Measurements from ENCODE around the gene RBMS1.

The RBMS1 gene

GRCh38 chr2:160325418-160325817 lies 168.2 kb downstream of the RBMS1 start:
- no peak for FAIRE-seq

GRCh38 chr2:160324917-160325316 lies 168.7 kb downstream of the RBMS1 start:
- FAIRE-seq = no peak

- no peak for FAIRE-seq
Measured at GRCh38 chr2:160324161-160324800, 169.3 kb downstream of the RBMS1 start.

- FAIRE-seq = no peak
Measured at GRCh38 chr2:160322320-160322719, 171.3 kb downstream of the RBMS1 start.

GRCh38 chr2:160321006-160321405 lies 172.6 kb downstream of the RBMS1 start:
- no peak for FAIRE-seq

GRCh38 chr2:160319700-160320099 lies 173.9 kb downstream of the RBMS1 start:
- FAIRE-seq = no peak

GRCh38 chr2:160318218-160318617 lies 175.4 kb downstream of the RBMS1 start:
- FAIRE-seq = no peak

GRCh38 chr2:160317181-160318099 lies 176.2 kb downstream of the RBMS1 start:
- no peak for FAIRE-seq

- no peak for FAIRE-seq
Measured at GRCh38 chr2:160315337-160315736, 178.3 kb downstream of the RBMS1 start.

- FAIRE-seq = no peak
Measured at GRCh38 chr2:160310118-160310828, 183.3 kb downstream of the RBMS1 start.

- FAIRE-seq = no peak
Measured at GRCh38 chr2:160309585-160309984, 184.0 kb downstream of the RBMS1 start.

GRCh38 chr2:160308915-160309314 lies 184.7 kb downstream of the RBMS1 start:
- FAIRE-seq = no peak

GRCh38 chr2:160308476-160308875 lies 185.1 kb downstream of the RBMS1 start:
- no peak for FAIRE-seq

GRCh38 chr2:160306985-160307384 lies 186.6 kb downstream of the RBMS1 start:
- FAIRE-seq = no peak

- FAIRE-seq = no peak
Measured at GRCh38 chr2:160305081-160305750, 188.4 kb downstream of the RBMS1 start.

GRCh38 chr2:160303527-160303926 lies 190.1 kb downstream of the RBMS1 start:
- FAIRE-seq = no peak

GRCh38 chr2:160303076-160303475 lies 190.5 kb downstream of the RBMS1 start:
- FAIRE-seq = no peak

- no peak for FAIRE-seq
Measured at GRCh38 chr2:160301420-160301819, 192.2 kb downstream of the RBMS1 start.

- FAIRE-seq = no peak
Measured at GRCh38 chr2:160300203-160300602, 193.4 kb downstream of the RBMS1 start.

- no peak for FAIRE-seq
Measured at GRCh38 chr2:160299540-160299939, 194.1 kb downstream of the RBMS1 start.

GRCh38 chr2:160298960-160299359 lies 194.6 kb downstream of the RBMS1 start:
- no peak for FAIRE-seq

- FAIRE-seq = no peak
Measured at GRCh38 chr2:160295519-160296207, 197.9 kb downstream of the RBMS1 start.
